ENCODE measurements around the gene C5orf52.
"Not testable (repeated sequence)": the region's sequence is repeated elsewhere in the genome, so short reads cannot be mapped to it uniquely, and the experiment has no call there.

C5orf52 gene

GRCh38 chr5:157710431-157710830 lies 39.1 kb downstream of the C5orf52 start:
- H3K4me3 ChIP-seq (ENCODE audit: low read depth, low read length) = no peak overlapping the region
- no peak for TF ChIP-seq CTCF (IDR thresholded peaks at IDR 0.05; ENCODE audit: borderline replicate concordance, insufficient read depth, low read depth, low read length)

GRCh38 chr5:157710882-157711281 lies 39.5 kb downstream of the C5orf52 start:
- H3K4me3 ChIP-seq (ENCODE audit: low read depth, low read length) = no peak overlapping the region
- TF ChIP-seq CTCF (IDR thresholded peaks at IDR 0.05; ENCODE audit: borderline replicate concordance, insufficient read depth, low read depth, low read length) = no peak

GRCh38 chr5:157713830-157714595 lies 42.7 kb downstream of the C5orf52 start:
- H3K4me3 ChIP-seq (ENCODE audit: low read depth, low read length) = no peak overlapping the region
- TF ChIP-seq CTCF (IDR thresholded peaks at IDR 0.05; ENCODE audit: borderline replicate concordance, insufficient read depth, low read depth, low read length) = no peak

- TF ChIP-seq CTCF (IDR thresholded peaks at IDR 0.05; ENCODE audit: borderline replicate concordance, insufficient read depth, low read depth, low read length) = no peak
- no peak overlapping the region for H3K4me3 ChIP-seq (ENCODE audit: low read depth, low read length)
Measured at GRCh38 chr5:157714596-157714864, 43.2 kb downstream of the C5orf52 start.

- H3K4me3 ChIP-seq (ENCODE audit: low read depth, low read length) = no peak overlapping the region
- TF ChIP-seq CTCF (IDR thresholded peaks at IDR 0.05; ENCODE audit: borderline replicate concordance, insufficient read depth, low read depth, low read length) = peak; percentile 37; the same call in 1 of the 2 replicates
Measured at GRCh38 chr5:157718519-157718918, 47.2 kb downstream of the C5orf52 start.

- TF ChIP-seq CTCF (IDR thresholded peaks at IDR 0.05; ENCODE audit: borderline replicate concordance, insufficient read depth, low read depth, low read length) = no peak
- no peak overlapping the region for H3K4me3 ChIP-seq (ENCODE audit: low read depth, low read length)
Measured at GRCh38 chr5:157719245-157719644, 47.9 kb downstream of the C5orf52 start.

- no peak for TF ChIP-seq CTCF (IDR thresholded peaks at IDR 0.05; ENCODE audit: borderline replicate concordance, insufficient read depth, low read depth, low read length)
- H3K4me3 ChIP-seq (ENCODE audit: low read depth, low read length) = no peak overlapping the region
Measured at GRCh38 chr5:157721159-157721558, 49.8 kb downstream of the C5orf52 start.

- not testable (repeated sequence) for H3K4me3 ChIP-seq (ENCODE audit: low read depth, low read length)
Measured at GRCh38 chr5:157722895-157723294, 51.6 kb downstream of the C5orf52 start.

GRCh38 chr5:157726607-157727006 lies 55.3 kb downstream of the C5orf52 start:
- H3K4me3 ChIP-seq (ENCODE audit: low read depth, low read length) = not testable (repeated sequence)

GRCh38 chr5:157727858-157728257 lies 56.5 kb downstream of the C5orf52 start:
- H3K4me3 ChIP-seq (ENCODE audit: low read depth, low read length) = not testable (repeated sequence)
